ENCODE measurements around the gene GNG7. TPM values are rescaled to one million over a fixed set of nuclear protein-coding genes. Genes with fewer than 3 reads are reported as not detected.

GNG7 gene
- total and polyA plus RNA-seq, 10 of the 15 experiments (the other 5 are each of a cell fraction or from before 2014, with no cell fraction given) = 1.9 to 13.6 (median 6.5) TPM

- TF ChIP-seq USF1 (IDR thresholded peaks at IDR 0.05; ENCODE audit: borderline replicate concordance, extremely low read length, insufficient read depth, low read depth, low read length) (peak; percentile 71), LARP7 (IDR thresholded peaks at IDR 0.05) (no peak), ASH2L (IDR thresholded peaks at IDR 0.05; ENCODE audit: borderline replicate concordance, low read depth) (no peak), RAD51 (IDR thresholded peaks at IDR 0.05) (peak; percentile 72), MYC (IDR thresholded peaks at IDR 0.05; ENCODE audit: insufficient read depth, insufficient read length, insufficient replicate concordance, low read length, severe bottlenecking) (no peak), ZNF274 (IDR thresholded peaks at IDR 0.05; ENCODE audit: insufficient read depth, insufficient read length) (no peak), EGR1 (IDR thresholded peaks at IDR 0.05; ENCODE audit: borderline replicate concordance in 1 of 2, low read depth in 2 of 2, low read length in 2 of 2) (peak; percentile 2 to 99), IRF3 (IDR thresholded peaks at IDR 0.05) (0 out of 2 replicates have a peak, but pooled peaks have one; percentile 41), TAF1 (IDR thresholded peaks at IDR 0.05; ENCODE audit: borderline replicate concordance, low read depth, low read length) (peak; percentile 31; the same call in 1 of the 2 replicates), KAT2A (conservative IDR thresholded peaks at IDR 0.05; ENCODE audit: control insufficient read depth, low read depth, low read length) (no peak), TCF7 (IDR thresholded peaks at IDR 0.05; ENCODE audit: borderline replicate concordance) (no peak; the same call in 1 of the 2 replicates), POLR2AphosphoS5 (IDR thresholded peaks at IDR 0.05; ENCODE audit: low read length) (peak; percentile 83; the same call in 1 of the 2 replicates), STAT3 (IDR thresholded peaks at IDR 0.05; ENCODE audit: low read depth, low read length) (peak; percentile 70; the same call in 1 of the 2 replicates), E2F8 (IDR thresholded peaks at IDR 0.05; ENCODE audit: low read depth, partially characterized antibody) (peak; percentile 75), CHD1 (IDR thresholded peaks at IDR 0.05; ENCODE audit: low read depth, low read length) (no peak), MTA3 (IDR thresholded peaks at IDR 0.05; ENCODE audit: borderline replicate concordance, low read length) (peak; percentile 94)
- TF ChIP-seq, protein P1, sequence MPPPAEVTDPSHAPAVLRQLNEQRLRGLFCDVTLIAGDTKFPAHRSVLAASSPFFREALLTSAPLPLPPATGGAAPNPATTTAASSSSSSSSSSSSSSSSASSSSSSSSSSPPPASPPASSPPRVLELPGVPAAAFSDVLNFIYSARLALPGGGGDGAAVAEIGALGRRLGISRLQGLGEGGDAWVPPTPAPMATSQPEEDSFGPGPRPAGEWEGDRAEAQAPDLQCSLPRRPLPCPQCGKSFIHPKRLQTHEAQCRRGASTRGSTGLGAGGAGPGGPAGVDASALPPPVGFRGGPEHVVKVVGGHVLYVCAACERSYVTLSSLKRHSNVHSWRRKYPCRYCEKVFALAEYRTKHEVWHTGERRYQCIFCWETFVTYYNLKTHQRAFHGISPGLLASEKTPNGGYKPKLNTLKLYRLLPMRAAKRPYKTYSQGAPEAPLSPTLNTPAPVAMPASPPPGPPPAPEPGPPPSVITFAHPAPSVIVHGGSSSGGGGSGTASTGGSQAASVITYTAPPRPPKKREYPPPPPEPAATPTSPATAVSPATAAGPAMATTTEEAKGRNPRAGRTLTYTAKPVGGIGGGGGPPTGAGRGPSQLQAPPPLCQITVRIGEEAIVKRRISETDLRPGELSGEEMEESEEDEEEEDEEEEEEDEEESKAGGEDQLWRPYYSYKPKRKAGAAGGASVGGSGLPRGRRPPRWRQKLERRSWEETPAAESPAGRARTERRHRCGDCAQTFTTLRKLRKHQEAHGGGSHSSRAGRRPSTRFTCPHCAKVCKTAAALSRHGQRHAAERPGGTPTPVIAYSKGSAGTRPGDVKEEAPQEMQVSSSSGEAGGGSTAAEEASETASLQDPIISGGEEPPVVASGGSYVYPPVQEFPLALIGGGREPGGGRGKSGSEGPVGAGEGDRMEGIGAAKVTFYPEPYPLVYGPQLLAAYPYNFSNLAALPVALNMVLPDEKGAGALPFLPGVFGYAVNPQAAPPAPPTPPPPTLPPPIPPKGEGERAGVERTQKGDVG (CRISPR knock-in tag; IDR thresholded peaks at IDR 0.05) = no peak
- TF ChIP-seq, protein P2, sequence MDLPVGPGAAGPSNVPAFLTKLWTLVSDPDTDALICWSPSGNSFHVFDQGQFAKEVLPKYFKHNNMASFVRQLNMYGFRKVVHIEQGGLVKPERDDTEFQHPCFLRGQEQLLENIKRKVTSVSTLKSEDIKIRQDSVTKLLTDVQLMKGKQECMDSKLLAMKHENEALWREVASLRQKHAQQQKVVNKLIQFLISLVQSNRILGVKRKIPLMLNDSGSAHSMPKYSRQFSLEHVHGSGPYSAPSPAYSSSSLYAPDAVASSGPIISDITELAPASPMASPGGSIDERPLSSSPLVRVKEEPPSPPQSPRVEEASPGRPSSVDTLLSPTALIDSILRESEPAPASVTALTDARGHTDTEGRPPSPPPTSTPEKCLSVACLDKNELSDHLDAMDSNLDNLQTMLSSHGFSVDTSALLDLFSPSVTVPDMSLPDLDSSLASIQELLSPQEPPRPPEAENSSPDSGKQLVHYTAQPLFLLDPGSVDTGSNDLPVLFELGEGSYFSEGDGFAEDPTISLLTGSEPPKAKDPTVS (IDR thresholded peaks at IDR 0.05; ENCODE audit: low read depth, low read length) = no peak
Measured at GRCh38 chr19:2607712-2608601, 94.5 kb downstream of the GNG7 start (continued).

Data from GM12878 (cell line).